VCaP (cell line): Measurements from ENCODE around the gene BCAR3.
A peak's percentile ranks its signal among the peaks of the same experiment; 100 is the strongest.

Experiments used
- H3K27ac ChIP-seq: fragments of 450-650 bp; 2 replicates; pipeline ENCODE4 v1.5.1; 2017
- TF ChIP-seq, protein P1 (sequence below): fragments of 450-650 bp; conservative IDR thresholded peaks from 2 replicates; pipeline ENCODE4 v1.5.1; 2017; ENCODE audit warnings: mild to moderate bottlenecking, moderate library complexity

BCAR3 gene

DNA sequence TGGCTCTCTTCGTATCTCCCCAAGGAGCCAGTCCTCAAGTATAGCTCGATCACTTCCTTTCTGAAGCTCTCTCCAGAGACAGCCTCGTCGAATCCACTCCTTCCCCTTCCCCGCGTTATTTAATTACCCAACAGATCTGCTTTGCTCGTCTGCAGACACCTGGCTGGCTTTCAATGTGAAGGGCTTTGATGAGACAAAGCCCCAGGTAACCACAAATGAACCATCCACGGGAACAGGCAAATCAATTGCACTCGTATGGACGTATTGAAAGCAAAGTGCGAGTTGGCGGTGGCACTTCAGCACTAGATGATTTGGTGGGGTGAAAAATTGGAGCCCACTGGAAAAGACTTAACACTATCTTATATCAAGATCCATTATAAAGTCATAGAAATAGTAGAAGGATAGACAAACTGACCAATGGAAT lies 364 bp upstream of the BCAR3 start:
- TF ChIP-seq, protein P1, sequence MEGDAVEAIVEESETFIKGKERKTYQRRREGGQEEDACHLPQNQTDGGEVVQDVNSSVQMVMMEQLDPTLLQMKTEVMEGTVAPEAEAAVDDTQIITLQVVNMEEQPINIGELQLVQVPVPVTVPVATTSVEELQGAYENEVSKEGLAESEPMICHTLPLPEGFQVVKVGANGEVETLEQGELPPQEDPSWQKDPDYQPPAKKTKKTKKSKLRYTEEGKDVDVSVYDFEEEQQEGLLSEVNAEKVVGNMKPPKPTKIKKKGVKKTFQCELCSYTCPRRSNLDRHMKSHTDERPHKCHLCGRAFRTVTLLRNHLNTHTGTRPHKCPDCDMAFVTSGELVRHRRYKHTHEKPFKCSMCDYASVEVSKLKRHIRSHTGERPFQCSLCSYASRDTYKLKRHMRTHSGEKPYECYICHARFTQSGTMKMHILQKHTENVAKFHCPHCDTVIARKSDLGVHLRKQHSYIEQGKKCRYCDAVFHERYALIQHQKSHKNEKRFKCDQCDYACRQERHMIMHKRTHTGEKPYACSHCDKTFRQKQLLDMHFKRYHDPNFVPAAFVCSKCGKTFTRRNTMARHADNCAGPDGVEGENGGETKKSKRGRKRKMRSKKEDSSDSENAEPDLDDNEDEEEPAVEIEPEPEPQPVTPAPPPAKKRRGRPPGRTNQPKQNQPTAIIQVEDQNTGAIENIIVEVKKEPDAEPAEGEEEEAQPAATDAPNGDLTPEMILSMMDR, result 0 out of 2 replicates have a peak, but pooled peaks have one; percentile 26
- peak overlapping the region; percentile 36; the same call in 1 of the 2 replicates for H3K27ac ChIP-seq

GRCh38 chr1:93680420-93681100 lies 1.1 kb downstream of the BCAR3 start:
- TF ChIP-seq, protein P1, result no peak
- no peak overlapping the region for H3K27ac ChIP-seq

DNA sequence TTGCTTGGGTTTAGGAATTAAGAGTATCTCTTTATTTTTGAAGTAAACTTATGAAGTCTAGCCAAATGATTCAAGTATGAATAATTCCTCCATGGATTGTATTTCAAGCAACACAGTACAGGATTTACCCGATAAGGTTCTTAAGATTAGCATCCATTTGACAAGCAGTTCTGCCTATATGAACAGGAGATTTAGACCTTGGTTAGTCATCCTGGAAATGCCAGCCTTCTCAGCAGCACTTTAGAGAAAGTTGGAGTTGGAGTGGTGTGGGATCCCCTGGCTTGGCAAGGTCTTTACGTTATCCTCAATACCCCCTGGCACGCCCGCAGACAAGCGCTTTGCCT lies 1.6 kb downstream of the BCAR3 start:
- no peak overlapping the region for H3K27ac ChIP-seq
- TF ChIP-seq, protein P1, result no peak

GRCh38 chr1:93679546-93679945 lies 2.1 kb downstream of the BCAR3 start:
- no peak overlapping the region for H3K27ac ChIP-seq
- TF ChIP-seq, protein P1, result no peak

DNA sequence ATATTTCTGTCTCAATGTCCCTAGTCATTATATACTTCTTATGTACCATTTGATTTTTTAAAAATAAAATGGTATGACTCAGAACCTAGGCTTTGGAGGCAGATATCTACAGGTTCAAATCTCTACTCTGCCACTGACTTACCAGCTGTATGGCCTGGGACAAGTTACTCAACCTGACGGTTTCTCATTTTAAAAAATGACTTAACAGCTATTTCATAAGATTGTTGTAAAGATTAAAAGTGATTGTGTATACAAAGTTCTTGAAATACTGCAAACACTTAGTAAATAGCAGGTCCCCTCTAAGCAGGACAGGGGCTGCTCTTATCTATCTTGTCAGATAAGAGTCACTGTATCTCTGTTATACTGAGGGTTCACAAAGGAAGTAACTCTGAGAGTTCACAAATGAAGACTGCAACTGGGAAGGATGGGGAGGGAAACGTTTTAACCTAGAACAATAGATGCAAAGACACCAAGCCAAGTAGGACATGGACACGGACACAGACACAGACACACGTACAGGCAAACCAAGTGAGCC lies 2.6 kb downstream of the BCAR3 start:
- TF ChIP-seq, protein P1, result no peak

GRCh38 chr1:93678491-93678890 lies 3.1 kb downstream of the BCAR3 start:
- no peak overlapping the region for H3K27ac ChIP-seq
- TF ChIP-seq, protein P1, result no peak

More for the DNA sequence above, 2.6 kb downstream of the BCAR3 start:
- no peak overlapping the region for H3K27ac ChIP-seq

- H3K27ac ChIP-seq, result no peak overlapping the region
- TF ChIP-seq, protein P1, result no peak
Measured at GRCh38 chr1:93677729-93678128, 3.9 kb downstream of the BCAR3 start.
